ENCODE results near the gene CPD.

GRCh38 chr17:30433514-30433913 is 54.8 kb downstream of the CPD start:
- TF ChIP-seq, protein P1, sequence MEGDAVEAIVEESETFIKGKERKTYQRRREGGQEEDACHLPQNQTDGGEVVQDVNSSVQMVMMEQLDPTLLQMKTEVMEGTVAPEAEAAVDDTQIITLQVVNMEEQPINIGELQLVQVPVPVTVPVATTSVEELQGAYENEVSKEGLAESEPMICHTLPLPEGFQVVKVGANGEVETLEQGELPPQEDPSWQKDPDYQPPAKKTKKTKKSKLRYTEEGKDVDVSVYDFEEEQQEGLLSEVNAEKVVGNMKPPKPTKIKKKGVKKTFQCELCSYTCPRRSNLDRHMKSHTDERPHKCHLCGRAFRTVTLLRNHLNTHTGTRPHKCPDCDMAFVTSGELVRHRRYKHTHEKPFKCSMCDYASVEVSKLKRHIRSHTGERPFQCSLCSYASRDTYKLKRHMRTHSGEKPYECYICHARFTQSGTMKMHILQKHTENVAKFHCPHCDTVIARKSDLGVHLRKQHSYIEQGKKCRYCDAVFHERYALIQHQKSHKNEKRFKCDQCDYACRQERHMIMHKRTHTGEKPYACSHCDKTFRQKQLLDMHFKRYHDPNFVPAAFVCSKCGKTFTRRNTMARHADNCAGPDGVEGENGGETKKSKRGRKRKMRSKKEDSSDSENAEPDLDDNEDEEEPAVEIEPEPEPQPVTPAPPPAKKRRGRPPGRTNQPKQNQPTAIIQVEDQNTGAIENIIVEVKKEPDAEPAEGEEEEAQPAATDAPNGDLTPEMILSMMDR (IDR thresholded peaks at IDR 0.05; ENCODE audit: low read depth, low read length): no peak
- TF ChIP-seq EZH2phosphoT487 (IDR thresholded peaks at IDR 0.05; ENCODE audit: low read depth): no peak

All from OCI-LY3 (cell line).